KMS-11 (cell line): Measurements from ENCODE around the gene NFKBIL1.

ENCODE experiments used
- H2AFZ ChIP-seq: fragments of 200-600 bp; sonication (generic); 2 replicates; pipeline ENCODE4 v1.6.1; 2016; ENCODE audit warnings: antibody characterized with exemption, mixed run types, low read depth
- H3K27ac ChIP-seq: fragments of 200-600 bp; sonication (generic); 2 replicates; pipeline ENCODE4 v1.6.1; 2016; ENCODE audit warnings: mild to moderate bottlenecking, mixed run types
- H3K27me3 ChIP-seq: fragments of 200-600 bp; sonication (generic); 2 replicates; pipeline ENCODE4 v1.6.1; 2017; ENCODE audit warnings: mild to moderate bottlenecking, low read depth, mixed run types, moderate library complexity; ENCODE audit not compliant: insufficient read depth
- H3K36me3 ChIP-seq: fragments of 200-600 bp; sonication (generic); 2 replicates; pipeline ENCODE4 v1.6.1; 2017; ENCODE audit warnings: mild to moderate bottlenecking, mixed run types; ENCODE audit not compliant: insufficient read depth
- H3K4me1 ChIP-seq: fragments of 200-600 bp; sonication (generic); 2 replicates; pipeline ENCODE4 v1.6.1; 2016; ENCODE audit warnings: mild to moderate bottlenecking, low read depth, mixed run types; ENCODE audit not compliant: poor library complexity, severe bottlenecking
- H3K4me2 ChIP-seq: fragments of 200-600 bp; sonication (generic); 2 replicates; pipeline ENCODE4 v1.7.0; 2016; ENCODE audit warnings: mild to moderate bottlenecking, mixed run types
- H3K4me3 ChIP-seq: fragments of 200-600 bp; sonication (generic); IDR thresholded peaks from 2 replicates; pipeline ENCODE4 v1.6.1; 2017; ENCODE audit warnings: low read depth, low read length, mixed read lengths; ENCODE audit not compliant: insufficient read depth
- H3K79me2 ChIP-seq: fragments of 200-600 bp; sonication (generic); 2 replicates; pipeline ENCODE4 v1.6.1; 2016; ENCODE audit warnings: low read depth, mixed run types; ENCODE audit not compliant: insufficient read depth
- H3K9ac ChIP-seq: fragments of 200-600 bp; sonication (generic); 2 replicates; pipeline ENCODE4 v1.6.1; 2016; ENCODE audit warnings: mild to moderate bottlenecking, mixed run types
- H4K20me1 ChIP-seq: fragments of 200-600 bp; sonication (generic); 2 replicates; pipeline ENCODE4 v1.6.1; 2016; ENCODE audit warnings: mild to moderate bottlenecking, mixed run types; ENCODE audit not compliant: insufficient read depth
- CTCF ChIP-seq: fragments of 200-600 bp; sonication (generic); conservative IDR thresholded peaks from 2 replicates; pipeline ENCODE4 v1.6.1; 2017; ENCODE audit warnings: low read depth, mild to moderate bottlenecking, antibody characterized with exemption, low read length, moderate library complexity, mixed read lengths

Gene NFKBIL1

GRCh38 chr6:31525932-31526591 is 21.3 kb upstream of the NFKBIL1 start:
- no peaks in the 10 kb centered on the region for H3K27me3 ChIP-seq

GRCh38 chr6:31528307-31528777 is 19.1 kb upstream of the NFKBIL1 start:
- H3K9ac ChIP-seq, result no peak overlapping the region
- H3K36me3 ChIP-seq, result no peaks in the 10 kb centered on the region
- no peaks in the 10 kb centered on the region for H3K4me1 ChIP-seq
- H2AFZ ChIP-seq, result no peak overlapping the region
- no peaks in the 10 kb centered on the region for H3K79me2 ChIP-seq
- H4K20me1 ChIP-seq, result no peaks in the 10 kb centered on the region
- no peak overlapping the region for H3K27ac ChIP-seq
- no peak overlapping the region for H3K4me2 ChIP-seq
- no peak for TF ChIP-seq CTCF
- H3K4me3 ChIP-seq, result no peak overlapping the region
- no peaks in the 10 kb centered on the region for H3K27me3 ChIP-seq

More at GRCh38 chr6:31525932-31526591, 21.3 kb upstream of the NFKBIL1 start:
- Histone ChIP-seq H3K9ac (no peak overlapping the region), H3K27ac (no peak overlapping the region), H3K4me2 (no peak overlapping the region), H2AFZ (no peak overlapping the region), H3K36me3 (no peaks in the 10 kb centered on the region), H3K79me2 (no peaks in the 10 kb centered on the region), H3K4me1 (no peaks in the 10 kb centered on the region), H3K4me3 (no peak overlapping the region), H4K20me1 (no peaks in the 10 kb centered on the region)
- TF ChIP-seq CTCF, result no peak

GRCh38 chr6:31528821-31529328 is 18.5 kb upstream of the NFKBIL1 start, which contains the start of gene MCCD1:
Gene MCCD1 (plus strand): TSS chr6:31528962. CDS start chr6:31529015, 53 bp downstream.
- Histone ChIP-seq H3K9ac (no peak within 1 kb of the TSS), H3K36me3 (no peaks in the 10 kb centered on the region), H4K20me1 (no peaks in the 10 kb centered on the region), H3K27ac (no peak within 1 kb of the TSS), H3K79me2 (no peaks in the 10 kb centered on the region), H3K4me2 (no peak within 1 kb of the TSS), H3K4me1 (no peaks in the 10 kb centered on the region), H3K4me3 (no peak within 1 kb of the TSS), H3K27me3 (no peaks in the 10 kb centered on the region), H2AFZ (no peak within 1 kb of the TSS)
- no peak for TF ChIP-seq CTCF

GRCh38 chr6:31529329-31530150 is 17.9 kb upstream of the NFKBIL1 start:
- Histone ChIP-seq H3K4me1 (no peaks in the 10 kb centered on the region), H3K27ac (no peak overlapping the region), H3K4me3 (no peak overlapping the region), H3K36me3 (no peaks in the 10 kb centered on the region), H3K9ac (no peak overlapping the region), H3K27me3 (no peaks in the 10 kb centered on the region), H3K79me2 (no peaks in the 10 kb centered on the region), H3K4me2 (no peak overlapping the region), H4K20me1 (no peaks in the 10 kb centered on the region), H2AFZ (no peak overlapping the region)
- TF ChIP-seq CTCF, result no peak
